ENCODE results near the gene BLVRB. TPM values are rescaled to one million over a fixed set of nuclear protein-coding genes. Genes with fewer than 3 reads are reported as not detected.

BLVRB gene
- total and polyA plus RNA-seq, 9 donors, result 16.8 to 135 (median 75.5) TPM

- intact Hi-C loops (cut with DNase I), result no loop called here
- no peaks in the 10 kb centered on the region for H3K9me3 ChIP-seq
- no peak for TF ChIP-seq CTCF (IDR thresholded peaks at IDR 0.05)
- no peak for TF ChIP-seq EP300 (IDR thresholded peaks at IDR 0.05)
- TF ChIP-seq POLR2A (IDR thresholded peaks at IDR 0.05), result no peak
- H3K4me3 ChIP-seq, result no peak overlapping the region
- no peaks in the 10 kb centered on the region for H3K36me3 ChIP-seq
- no peaks in the 10 kb centered on the region for H3K27me3 ChIP-seq
- DNase-seq, result peak; percentile 61 to 83 (median 70)
- WGBS, 3 donors, result 34 to 42% (median 40%) methylated on average over 49 of the region's 49 CpGs
- H3K27ac ChIP-seq, result peak overlapping the region in 1 of 2 donors; percentile 21
- H3K4me1 ChIP-seq (ENCODE audit: insufficient read depth), result peaks cover 5% of the 10 kb centered on the region
Measured at GRCh38 chr19:40398417-40399131, 67.0 kb downstream of the BLVRB start.

Small RNA genes within 50 kb of the gene (small RNA-seq; reads per million reads assigned to genes)
- not detected for gene RF00017

Other genes with a start within 250 kb of the BLVRB start
- gene TTC9B, start 247.4 kb downstream of the BLVRB start, total RNA-seq, result not detected
- not detected for gene TTC9B, start 247.4 kb downstream of the BLVRB start, polyA plus RNA-seq
- gene CCNP, start 239.1 kb downstream of the BLVRB start, total RNA-seq, result under 1 TPM; 0.35 to 0.83 (median 0.43) TPM
- gene CCNP, start 239.1 kb downstream of the BLVRB start, polyA plus RNA-seq, result under 1 TPM; 0.17 to 0.22 TPM
- 100 to 1,000 TPM in 5 of 7 donors, 10 to 100 TPM in 2; 78.4 to 160 (median 141) TPM for gene AKT2, start 180.4 kb downstream of the BLVRB start, total RNA-seq
- 10 to 100 TPM; 81.2 to 82.0 TPM for gene AKT2, start 180.4 kb downstream of the BLVRB start, polyA plus RNA-seq
- 10 to 100 TPM in 5 of 7 donors, 1 to 10 TPM in 2; 7.7 to 15.8 (median 12.7) TPM for gene C19orf47, start 117.3 kb downstream of the BLVRB start, total RNA-seq
- 10 to 100 TPM in 1 of 2 donors, 1 to 10 TPM in 1; 3.5 to 12.2 TPM for gene C19orf47, start 117.3 kb downstream of the BLVRB start, polyA plus RNA-seq
- gene PLD3, start 117.0 kb downstream of the BLVRB start, total RNA-seq, result 100 to 1,000 TPM; 173 to 301 (median 220) TPM
- 100 to 1,000 TPM; 120 to 200 TPM for gene PLD3, start 117.0 kb downstream of the BLVRB start, polyA plus RNA-seq
- under 1 TPM in 4 of 7 donors, not detected in 3; 0.11 to 0.35 (median 0.13) TPM for gene HIPK4, start 75.6 kb downstream of the BLVRB start, total RNA-seq
- under 1 TPM in 1 of 2 donors, not detected in 1; 0.28 TPM for gene HIPK4, start 75.6 kb downstream of the BLVRB start, polyA plus RNA-seq
- 1 to 10 TPM; 2.8 to 8.8 (median 6.9) TPM for gene PRX, start 52.4 kb downstream of the BLVRB start, total RNA-seq
- gene PRX, start 52.4 kb downstream of the BLVRB start, polyA plus RNA-seq, result 1 to 10 TPM; 1.7 to 8.4 TPM
- 10 to 100 TPM in 5 of 7 donors, 1 to 10 TPM in 2; 6.9 to 15.2 (median 11.5) TPM for gene SERTAD1, start 39.8 kb downstream of the BLVRB start, total RNA-seq
- gene SERTAD1, start 39.8 kb downstream of the BLVRB start, polyA plus RNA-seq, result 1 to 10 TPM; 2.3 to 7.3 TPM
- gene SERTAD3, start 21.4 kb downstream of the BLVRB start, total RNA-seq, result 10 to 100 TPM; 19.6 to 55.0 (median 39.2) TPM
- gene SERTAD3, start 21.4 kb downstream of the BLVRB start, polyA plus RNA-seq, result 10 to 100 TPM; 17.3 to 19.9 TPM
- 10 to 100 TPM in 1 of 7 donors, 1 to 10 TPM in 6; 3.5 to 11.6 (median 7.3) TPM for gene SPTBN4, start 1.3 kb upstream of the BLVRB start, total RNA-seq
- gene SPTBN4, start 1.3 kb upstream of the BLVRB start, polyA plus RNA-seq, result 1 to 10 TPM; 2.2 to 5.0 TPM
- gene SHKBP1, start 111.1 kb upstream of the BLVRB start, total RNA-seq, result 10 to 100 TPM; 23.4 to 48.7 (median 33.8) TPM
- 10 to 100 TPM; 16.3 to 34.8 TPM for gene SHKBP1, start 111.1 kb upstream of the BLVRB start, polyA plus RNA-seq
- 100 to 1,000 TPM; 214 to 840 (median 547) TPM for gene LTBP4, start 135.6 kb upstream of the BLVRB start, total RNA-seq
- 100 to 1,000 TPM; 152 to 488 TPM for gene LTBP4, start 135.6 kb upstream of the BLVRB start, polyA plus RNA-seq
- gene NUMBL, start 224.9 kb upstream of the BLVRB start, total RNA-seq, result 10 to 100 TPM; 38.7 to 88.9 (median 69.3) TPM
- 10 to 100 TPM in 1 of 2 donors, 1 to 10 TPM in 1; 6.7 to 32.9 TPM for gene NUMBL, start 224.9 kb upstream of the BLVRB start, polyA plus RNA-seq